ENCODE data around the gene SPATA22.
"Not testable (repeated sequence)": the region's sequence is repeated elsewhere in the genome, so short reads cannot be mapped to it uniquely, and the experiment has no call there.

SPATA22 gene, protein sequence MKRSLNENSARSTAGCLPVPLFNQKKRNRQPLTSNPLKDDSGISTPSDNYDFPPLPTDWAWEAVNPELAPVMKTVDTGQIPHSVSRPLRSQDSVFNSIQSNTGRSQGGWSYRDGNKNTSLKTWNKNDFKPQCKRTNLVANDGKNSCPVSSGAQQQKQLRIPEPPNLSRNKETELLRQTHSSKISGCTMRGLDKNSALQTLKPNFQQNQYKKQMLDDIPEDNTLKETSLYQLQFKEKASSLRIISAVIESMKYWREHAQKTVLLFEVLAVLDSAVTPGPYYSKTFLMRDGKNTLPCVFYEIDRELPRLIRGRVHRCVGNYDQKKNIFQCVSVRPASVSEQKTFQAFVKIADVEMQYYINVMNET

DNA sequence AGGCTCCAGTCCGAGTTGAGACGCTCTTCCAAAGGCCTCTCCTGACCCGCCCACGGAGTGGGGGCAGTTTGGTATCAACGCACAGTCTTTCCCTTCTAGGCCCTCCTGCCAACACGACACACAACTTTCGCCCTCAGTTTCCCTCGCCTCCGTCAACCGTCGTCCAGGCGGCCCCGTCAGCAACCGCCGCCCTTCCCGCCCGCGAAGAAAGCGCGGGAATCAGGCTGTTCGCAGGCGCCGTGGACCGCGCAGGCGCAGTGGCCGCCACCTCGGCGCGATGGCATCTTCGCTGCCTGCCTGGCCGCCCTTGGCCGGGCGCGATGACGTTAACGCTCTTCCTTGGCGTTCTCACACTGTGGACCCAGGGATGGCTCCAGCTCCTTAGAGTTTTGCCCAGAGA is at the start of gene SPATA22:
Gene SPATA22 (minus strand): TSS at position 221 of the 400 bp plus-strand sequence. CDS start 2,494 bp downstream, outside the sequence.
- no peak for DNase-seq

GRCh38 chr17:3519472-3519871 is 47.9 kb upstream of the SPATA22 start:
- not testable (repeated sequence) for DNase-seq

DNA sequence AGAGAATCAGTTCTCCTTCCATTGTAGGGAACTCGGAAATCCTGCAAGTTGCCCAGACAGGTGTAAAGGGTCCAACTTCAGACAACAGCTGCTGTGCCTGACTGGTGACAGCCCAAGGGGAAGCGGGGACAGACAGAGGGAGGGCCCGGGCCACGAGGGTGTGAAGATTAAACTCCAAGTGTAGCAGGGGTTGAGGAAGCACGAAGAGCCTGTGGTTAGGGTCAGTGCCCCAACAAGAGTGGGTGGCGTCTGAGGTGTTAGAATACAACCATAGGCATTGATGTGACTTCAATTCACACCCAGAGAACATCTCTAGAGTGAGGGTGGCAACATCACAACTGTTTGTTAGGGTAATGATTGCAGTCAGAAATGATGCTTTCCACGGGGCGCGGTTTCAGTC is 43.3 kb upstream of the SPATA22 start:
- DNase-seq = no peak

DNA sequence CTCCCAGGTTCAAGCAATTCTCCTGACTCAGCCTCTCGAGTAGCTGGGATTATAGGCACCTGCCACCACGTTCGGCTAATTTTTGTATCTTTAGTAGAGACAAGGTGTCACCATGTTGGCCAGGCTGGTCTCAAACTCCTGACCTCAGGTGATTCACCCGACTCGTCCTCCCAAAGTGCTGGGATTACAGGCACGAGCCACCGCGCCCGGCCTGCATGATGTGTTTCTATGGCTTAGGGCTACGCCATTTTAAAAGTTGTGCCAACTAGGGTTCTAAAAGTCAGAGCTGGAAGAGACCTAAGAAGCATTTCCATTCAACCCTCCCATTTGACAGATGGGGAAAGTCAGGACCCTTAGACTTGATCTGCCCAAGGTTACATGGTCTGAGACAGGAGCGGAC is 42.5 kb upstream of the SPATA22 start:
- DNase-seq = not testable (repeated sequence)

DNA sequence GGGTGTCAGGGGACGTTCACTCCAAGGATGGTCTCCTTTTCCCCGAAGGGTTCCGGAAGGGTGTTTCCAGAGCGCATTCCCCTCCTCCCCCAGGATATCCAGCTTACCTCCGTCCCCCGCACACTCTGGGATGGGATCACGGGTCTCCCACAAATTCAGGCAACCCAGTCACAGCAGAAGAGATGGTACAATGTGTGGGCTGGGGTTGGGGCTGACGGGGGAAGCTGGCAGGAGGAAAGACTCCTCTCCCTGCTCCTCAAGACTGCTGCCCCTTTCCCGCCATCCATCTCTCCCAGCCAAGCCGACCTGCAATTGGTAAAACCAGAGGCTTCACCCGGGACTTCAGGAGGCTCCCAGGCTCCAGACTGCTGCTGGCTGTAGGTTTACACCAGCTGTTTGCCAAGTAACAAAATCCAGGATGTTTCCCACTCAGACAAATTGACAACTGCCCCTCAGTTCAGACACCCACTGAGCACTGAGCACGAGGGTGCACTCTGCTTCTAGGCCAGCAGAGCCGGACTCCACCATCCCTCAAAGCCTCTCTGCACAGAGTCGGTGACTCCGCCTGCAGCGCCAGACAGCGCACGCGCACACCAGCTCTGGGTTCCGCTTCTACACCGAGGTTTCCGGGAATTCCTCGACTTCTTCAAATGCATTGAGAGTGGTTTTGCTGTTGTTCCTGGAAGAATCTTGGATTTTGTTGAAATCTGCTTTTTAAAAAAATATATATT is 41.9 kb upstream of the SPATA22 start:
- no peak for DNase-seq

- peak; percentile 89 for DNase-seq
Measured at GRCh38 chr17:3512505-3513171, 41.0 kb upstream of the SPATA22 start.

DNA sequence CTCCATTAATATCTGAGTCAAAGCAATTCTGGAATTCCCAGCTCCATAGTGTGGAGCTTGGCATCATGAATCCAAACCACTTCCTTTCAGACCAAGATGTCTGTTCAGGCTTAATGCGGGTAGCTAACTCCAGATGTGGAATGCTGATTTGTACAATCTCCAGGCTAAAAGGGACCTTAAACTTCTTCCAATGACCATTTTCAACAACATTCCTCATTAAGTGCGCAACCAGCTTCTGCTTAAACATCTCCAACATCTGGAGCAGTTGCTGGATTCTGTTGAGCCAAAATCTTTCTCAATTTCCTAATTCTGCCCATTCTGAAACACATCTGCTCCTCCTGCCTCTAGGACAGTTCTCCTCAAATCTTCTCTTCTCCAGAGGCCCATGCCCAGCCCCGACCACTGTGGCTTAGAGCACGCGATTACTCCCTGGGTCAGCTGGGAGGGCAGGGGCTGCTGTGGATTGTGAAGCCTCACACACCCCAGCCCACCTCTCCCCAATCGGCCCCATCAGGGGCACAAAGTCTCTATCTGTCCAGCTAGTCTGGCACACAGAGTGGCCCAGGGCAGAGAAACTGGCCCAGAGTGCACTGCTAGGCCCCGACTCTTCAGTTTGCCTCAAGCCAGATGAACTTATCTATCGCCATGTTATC is 40.4 kb upstream of the SPATA22 start:
- no peak for DNase-seq

DNA sequence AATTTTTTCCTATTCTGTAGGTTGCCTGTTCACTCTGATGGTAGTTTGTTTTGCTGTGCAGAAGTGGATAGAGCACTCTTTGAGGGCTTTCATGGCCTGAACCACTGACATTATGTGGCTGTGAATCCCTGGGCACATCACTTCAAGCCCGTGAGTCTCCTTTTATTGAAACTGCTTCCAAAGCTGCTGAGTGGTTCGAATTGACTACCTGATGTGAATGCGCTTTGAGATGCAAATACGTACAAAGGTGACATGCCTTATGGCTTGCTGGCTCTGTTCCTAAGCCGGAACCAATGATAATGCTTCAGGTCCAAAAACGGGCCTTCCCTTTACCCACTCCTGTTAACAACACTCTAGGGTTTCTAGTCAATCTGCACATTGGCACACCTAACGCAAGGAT is 38.5 kb upstream of the SPATA22 start:
- no peak for DNase-seq

- no peak for DNase-seq
Measured at GRCh38 chr17:3507869-3508268, 36.2 kb upstream of the SPATA22 start.

- no peak for DNase-seq
Measured at GRCh38 chr17:3507071-3507470, 35.5 kb upstream of the SPATA22 start.

- DNase-seq = no peak
Measured at GRCh38 chr17:3506054-3506453, 34.4 kb upstream of the SPATA22 start.

DNA sequence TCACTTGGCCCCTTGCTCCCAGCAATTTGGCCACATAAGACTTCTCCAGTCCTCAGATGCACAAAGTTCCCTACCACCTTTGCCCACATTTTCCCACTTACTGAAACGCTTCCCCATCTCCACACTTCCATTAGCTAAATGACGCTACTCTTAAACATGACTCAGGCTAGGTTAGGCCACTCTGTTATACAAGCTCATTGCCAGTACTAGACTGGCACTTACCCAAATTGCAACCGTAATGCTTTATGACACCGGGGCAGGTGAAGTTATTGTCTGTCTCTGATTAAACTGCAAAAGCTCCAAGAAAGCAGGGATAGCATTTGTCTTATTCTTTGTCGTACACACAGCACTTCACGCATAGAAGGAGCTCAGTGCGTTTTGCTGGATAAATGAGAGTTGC is 33.4 kb upstream of the SPATA22 start:
- no peak for DNase-seq

GRCh38 chr17:3503285-3503684 is 31.7 kb upstream of the SPATA22 start:
- no peak for DNase-seq

- DNase-seq = no peak
Measured at GRCh38 chr17:3502466-3502865, 30.8 kb upstream of the SPATA22 start.

GRCh38 chr17:3501344-3501743 is 29.7 kb upstream of the SPATA22 start:
- no peak for DNase-seq

- DNase-seq = no peak
Measured at GRCh38 chr17:3497101-3497500, 25.5 kb upstream of the SPATA22 start.

DNA sequence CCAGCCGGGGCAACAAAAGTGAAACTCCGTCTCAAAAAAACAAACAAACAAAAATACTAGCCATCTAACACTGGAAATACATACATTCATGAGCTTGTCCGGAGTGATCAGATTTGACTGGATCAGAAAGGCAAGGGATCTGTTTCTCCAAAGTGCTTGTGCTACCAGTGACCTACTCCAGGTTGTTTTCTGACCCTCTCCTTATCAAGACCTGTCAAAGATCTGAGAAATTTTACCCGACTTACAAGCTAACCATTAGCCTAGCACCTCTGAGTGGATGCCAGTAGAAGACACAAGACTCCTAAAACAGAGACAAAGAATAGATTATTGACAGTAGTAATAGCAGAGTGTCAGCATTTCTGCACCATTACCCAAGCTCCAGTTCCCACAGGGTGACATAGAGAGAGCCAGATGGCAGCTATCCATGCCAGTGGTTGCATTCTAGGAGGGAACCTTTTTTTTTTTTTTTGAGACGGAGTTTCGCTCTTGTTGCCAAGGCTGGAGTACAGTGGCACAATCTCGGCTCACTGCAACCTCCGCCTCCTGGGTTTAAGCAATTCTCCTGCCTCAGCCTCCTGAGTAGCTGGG is 14.0 kb upstream of the SPATA22 start:
- no peak for DNase-seq

DNA sequence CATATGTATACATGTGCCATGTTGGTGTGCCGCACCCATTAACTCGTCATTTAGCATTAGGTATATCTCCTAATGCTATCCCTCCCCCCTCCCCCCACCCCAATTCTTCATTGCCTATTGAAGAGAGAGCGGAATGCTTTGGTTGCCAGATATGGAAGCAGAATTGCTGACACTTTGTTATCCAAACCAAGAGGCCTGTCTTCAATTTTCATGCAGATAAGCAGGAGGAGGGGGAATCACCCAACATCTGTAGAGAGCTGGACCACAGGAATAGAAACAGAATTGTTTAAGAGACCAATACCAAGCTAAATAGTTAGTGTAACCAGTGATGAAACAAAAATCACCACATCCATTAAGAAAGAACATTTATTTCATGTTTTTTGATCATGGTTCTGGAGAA is 11.2 kb upstream of the SPATA22 start:
- no peak for DNase-seq

DNA sequence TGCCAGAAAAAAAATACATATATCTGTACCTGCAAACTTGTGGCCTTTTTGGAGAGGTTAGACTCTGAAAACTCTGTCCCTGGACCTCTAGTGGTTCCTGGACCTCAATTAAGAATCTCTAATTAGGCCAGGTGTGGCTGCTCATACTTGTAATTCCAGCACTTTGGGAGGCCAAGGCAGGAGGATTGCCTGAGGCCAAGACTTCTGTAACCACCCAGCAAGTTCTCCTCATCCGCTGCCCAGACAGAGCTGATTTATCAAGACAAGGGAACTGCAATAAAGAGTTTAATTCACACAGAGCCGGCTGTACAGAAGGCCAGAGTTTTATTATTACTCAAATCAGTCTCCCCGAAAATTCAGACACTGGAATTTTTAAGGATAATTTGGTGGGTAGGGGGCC is 8.4 kb upstream of the SPATA22 start:
- DNase-seq = no peak

DNA sequence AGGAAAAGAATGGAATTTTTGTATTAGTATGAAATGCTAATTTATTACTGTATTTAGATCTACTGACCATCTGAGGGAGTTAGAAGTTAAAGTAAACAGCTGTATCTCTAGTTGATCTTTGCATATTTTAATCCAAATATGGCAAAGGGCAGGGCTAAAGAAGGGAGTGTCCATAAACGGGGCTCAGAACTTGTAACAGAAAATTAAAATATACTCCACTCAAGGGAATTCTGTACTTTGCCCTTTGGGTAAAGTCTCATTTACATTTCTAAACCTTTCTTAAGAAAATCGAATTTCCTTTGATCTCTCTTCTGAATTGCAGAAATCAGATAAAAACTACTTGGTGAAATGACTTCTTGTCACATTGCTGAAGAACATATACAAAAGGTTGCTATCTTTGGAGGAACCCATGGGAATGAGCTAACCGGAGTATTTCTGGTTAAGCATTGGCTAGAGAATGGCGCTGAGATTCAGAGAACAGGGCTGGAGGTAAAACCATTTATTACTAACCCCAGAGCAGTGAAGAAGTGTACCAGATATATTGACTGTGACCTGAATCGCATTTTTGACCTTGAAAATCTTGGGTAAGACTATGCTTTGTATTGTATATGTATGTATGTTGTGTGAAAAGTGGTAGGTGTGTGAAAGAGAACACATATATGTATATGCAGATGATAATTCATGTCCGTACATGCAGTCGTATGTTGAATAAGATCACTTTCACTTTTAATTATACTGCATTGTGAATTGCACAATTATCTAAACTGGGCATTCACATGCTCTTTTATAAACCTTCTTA is 4.4 kb upstream of the SPATA22 start, which contains the start of gene ASPA:
Gene ASPA (plus strand): TSS at position 186 of the 799 bp plus-strand sequence. CDS start 163 bp downstream, at position 349.
- DNase-seq = no peak

- no peak for DNase-seq
Measured at GRCh38 chr17:3475251-3475685, 3.6 kb upstream of the SPATA22 start.

DNA sequence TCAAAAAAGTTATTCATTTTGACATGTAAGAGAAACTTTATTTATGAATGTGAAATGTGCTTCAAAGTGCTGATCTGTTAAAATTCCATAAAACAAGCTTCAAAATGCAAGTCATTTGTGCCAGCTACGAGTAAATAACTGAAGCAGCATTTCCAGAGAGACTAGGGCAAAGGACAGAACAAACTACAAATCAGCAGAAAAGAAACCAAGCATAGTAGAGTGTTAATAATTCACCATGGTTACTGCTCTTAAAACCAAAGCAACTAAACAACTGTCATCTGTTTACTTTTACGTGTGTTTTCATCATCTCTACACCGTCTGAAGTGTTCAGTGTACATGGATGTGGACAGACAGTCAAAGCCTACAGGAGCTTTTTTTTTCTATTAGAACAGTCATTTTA is 2.6 kb upstream of the SPATA22 start:
- no peak for DNase-seq
